ENCODE data around the gene DHX40.

- TF ChIP-seq POLR2A (IDR thresholded peaks at IDR 0.05; ENCODE audit: low read depth, low read length) (no peak), POLR2AphosphoS5 (IDR thresholded peaks at IDR 0.05; ENCODE audit: low read depth, low read length) (no peak), TAF1 (IDR thresholded peaks at IDR 0.05; ENCODE audit: low read depth, low read length) (no peak), SPI1 (IDR thresholded peaks at IDR 0.05; ENCODE audit: low read depth, low read length) (no peak)
Observed at GRCh38 chr17:59637611-59638310, 72.4 kb downstream of the DHX40 start.

Data from GM12891 (cell line).